GF-D8 (cell line): ENCODE data around the gene RPS2.
A peak's percentile ranks its signal among the peaks of the same experiment; 100 is the strongest.

Experiments
- DNase-seq: peaks from one replicate; lab custom pipeline; 2025; lab: John Stamatoyannopoulos, UW

The RPS2 gene

DNA sequence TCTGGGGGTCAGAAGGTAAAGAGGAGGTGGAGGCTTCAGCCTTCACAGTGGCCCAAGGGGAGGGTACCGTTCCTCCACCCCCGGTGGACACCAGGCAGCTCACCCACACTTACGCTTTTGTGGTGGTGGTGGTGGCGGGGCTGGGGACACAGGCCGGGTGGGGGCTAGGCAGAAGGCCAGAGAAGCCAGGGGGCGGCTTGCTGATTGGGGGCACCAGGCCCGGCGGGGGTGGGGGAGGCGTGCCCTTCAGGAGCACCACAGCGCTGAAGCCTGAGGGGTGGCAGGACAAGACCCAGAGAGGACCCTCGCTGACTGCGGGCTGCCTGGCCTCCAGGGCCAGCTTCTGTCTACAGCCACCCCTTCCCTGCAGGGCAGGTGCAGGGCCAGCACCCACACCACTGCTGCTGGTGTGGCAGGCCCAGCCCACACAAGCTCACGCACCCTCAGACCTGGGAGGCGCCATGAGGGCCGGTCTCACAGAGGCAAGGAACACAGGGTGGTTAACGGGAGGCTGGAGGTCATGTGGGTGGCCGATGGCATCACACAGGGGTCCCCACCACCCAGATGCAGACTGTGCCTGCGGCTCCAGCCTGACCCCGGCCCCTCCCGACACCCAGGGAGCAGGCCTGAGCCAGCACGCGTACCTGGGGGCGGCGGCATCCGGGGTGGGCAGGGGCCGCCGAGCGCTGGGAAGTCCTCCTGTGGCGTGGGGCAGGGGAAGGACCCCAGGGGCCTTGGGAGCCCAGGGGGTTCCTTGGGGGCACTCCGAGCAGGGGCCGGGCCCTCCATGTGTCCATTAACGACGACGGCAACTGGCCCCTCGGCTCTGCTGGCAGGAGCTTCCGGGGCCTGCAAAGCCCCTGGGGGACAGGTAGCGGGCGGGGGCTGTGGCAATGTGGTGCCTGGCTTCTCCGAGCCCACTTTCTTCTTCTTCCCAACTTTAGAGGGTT lies 34.5 kb upstream of the RPS2 start:
- DNase-seq: no peak

DNA sequence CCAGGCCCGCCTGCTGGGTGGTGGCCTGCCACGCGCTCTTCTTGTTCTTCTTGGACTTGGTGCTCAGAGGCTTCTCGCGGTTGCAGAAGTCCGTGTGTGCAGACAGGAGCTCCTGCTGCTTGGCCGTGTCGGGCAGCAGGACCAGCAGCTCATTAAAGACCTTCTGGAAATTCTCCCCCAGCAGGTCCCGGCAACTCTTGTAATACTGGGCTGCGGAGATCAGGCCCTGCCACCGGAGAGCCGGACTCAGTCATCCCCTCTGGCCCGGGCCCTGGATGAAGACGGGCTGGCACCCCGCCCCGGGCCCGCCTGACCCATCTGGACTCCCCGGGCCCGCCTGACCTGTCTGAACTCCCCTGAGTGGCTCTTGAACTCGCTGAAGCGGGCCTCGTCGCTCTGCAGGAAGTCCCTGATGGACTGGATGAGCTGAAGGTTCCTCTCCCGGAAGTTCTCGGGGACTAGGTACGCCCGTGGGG lies 33.8 kb upstream of the RPS2 start:
- DNase-seq: no peak

DNA sequence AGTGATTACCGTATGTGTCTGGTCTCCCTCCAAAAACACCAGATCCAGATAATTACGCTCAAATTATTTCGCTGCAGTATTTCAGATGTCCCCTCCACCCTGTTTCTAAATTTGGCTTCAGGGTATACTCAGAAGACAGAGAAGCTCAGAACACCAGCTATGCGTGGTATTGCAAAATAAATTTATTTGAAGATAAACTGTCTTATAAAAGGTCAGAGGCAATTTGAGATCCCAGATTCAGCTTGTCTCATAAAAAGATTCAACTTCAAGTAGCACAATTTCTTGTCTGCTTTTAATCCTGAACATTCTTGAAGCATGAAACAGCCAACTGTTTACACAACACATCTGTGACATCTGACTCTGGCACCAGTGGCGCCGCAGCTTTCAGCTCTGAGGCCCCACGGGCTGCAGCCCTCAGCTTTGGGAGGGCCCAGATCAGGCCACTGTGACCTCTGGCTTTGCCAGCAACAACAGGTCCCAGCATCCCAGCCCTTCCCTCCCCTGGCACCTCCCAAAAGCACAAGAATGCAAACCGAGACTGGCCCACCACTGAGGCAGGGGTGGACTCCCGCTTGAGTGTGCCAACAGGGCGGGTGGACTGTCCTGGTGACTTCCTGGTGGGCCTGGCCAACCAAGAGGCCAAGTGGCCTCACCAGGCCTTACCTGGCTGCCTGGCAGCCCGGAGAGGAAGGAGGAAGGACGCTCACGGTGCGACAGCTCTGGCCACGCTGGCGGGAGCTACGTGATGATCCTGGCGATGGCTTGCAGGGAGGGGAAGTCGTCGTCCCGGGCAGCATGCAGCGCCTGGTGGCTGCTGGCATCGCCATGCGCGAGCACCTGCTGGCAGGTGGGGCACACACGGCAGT lies 33.1 kb upstream of the RPS2 start:
- no peak for DNase-seq

DNA sequence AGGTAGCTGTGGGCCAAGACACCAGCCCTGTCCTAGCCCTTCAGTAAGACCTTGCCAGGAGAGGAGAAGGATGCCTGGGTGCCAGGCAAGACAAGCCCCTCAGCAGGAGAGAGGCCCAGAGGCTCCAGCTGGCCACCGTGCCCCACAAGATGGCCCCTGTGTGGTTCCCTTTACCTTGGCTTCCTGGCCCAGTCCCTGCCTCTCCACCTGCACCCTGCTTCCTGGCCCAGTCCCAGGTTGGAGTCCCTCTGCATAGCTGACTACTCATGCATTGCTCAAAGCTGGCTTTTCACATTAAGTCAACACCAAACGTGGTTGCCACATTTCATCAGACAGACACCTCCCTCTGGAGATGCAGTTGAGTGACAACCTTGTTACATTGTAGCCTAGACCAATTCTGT lies 29.1 kb upstream of the RPS2 start:
- no peak for DNase-seq

DNA sequence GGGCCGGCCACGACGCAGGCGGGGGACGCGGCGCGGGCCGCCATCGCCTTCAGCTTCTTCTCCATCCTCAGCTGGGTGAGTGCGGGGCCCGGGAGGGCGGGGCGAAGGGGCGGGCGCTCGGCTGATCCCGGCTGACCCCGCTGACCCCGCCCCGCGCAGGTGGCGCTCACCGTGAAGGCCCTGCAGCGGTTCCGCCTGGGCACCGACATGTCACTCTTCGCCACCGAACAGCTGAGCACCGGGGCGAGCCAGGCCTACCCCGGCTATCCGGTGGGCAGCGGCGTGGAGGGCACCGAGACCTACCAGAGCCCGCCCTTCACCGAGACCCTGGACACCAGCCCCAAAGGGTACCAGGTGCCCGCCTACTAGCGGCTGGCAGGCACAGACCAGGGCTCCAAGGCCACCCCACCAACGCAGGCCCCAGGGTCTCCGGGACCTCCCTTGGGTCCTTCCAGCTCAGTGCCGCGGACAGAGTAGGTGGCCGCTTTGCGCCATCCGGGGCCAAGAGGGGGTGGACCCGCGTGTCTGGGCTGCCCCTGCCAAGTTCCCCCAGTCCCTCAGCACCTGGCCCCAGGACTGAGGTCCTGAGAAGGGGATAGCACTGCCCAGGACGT lies 28.2 kb upstream of the RPS2 start:
- no peak for DNase-seq

DNA sequence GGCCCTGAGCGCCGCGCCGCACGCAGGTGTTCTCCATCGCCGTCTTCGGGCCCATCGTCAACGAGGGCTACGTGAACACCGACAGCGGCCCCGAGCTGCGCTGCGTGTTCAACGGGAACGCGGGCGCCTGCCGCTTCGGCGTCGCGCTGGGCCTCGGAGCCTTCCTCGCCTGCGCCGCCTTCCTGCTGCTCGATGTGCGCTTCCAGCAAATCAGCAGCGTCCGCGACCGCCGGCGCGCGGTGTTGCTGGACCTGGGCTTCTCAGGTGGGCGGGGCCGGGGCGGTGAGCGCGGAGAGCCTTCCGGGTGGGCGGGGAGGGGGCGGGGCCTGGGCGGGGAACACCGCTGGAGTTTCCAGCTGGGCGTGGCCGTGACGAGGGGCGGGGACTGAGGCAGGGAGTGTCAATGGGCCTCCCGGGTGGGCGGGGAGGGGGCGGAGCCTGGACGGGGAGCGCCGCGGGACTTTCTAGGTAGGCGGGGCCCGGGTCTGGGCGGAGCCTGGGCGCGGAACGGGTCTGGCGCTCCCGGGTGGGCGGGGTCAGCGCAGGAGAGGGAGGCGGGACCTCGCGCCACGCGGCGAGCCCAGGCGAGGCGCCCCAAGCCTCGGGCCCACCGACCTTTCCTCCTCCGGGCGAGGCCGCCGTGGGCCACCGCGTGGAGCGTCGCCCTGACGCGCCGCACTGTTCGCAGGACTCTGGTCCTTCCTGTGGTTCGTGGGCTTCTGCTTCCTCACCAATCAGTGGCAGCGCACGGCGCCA lies 27.5 kb upstream of the RPS2 start:
- peak; percentile 83 for DNase-seq

DNA sequence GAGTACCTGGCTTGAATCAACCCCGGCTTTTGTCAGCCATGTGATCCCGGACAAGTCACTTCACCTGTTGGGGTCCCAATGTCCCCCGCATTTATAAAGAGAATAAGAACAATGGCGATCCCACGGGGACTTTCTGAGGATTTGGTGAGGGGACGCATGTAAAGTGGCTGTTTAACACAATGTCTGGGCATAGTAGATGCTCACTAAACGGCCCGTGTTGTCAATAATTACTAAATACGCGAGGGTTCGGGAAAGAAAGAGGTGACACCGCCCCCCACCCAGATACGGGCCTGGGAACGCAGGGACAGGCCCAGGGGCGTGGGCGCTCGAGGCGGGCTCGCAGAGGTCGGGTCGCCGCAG lies 26.9 kb upstream of the RPS2 start:
- DNase-seq: no peak

DNA sequence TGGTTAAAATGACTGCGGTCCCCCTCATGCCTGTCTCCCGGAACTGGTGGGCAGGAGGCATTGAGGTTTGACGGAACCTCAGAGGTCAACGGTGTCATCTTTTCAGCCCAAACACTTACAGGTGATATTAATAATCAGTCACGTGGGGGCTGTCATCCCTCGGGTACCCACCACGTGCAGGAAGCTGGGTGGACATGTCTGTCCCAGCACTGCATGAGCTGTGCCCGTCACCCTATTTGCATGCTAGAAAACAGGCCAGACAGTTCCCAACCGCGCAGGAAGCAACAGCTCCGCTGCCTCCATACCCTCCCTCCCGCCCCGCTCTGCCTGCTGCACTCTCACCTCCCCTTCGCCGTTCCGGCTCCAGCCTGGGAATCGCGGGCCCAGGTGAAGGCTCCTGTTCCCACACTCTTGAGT lies 26.5 kb upstream of the RPS2 start:
- peak; percentile 47 for DNase-seq

DNA sequence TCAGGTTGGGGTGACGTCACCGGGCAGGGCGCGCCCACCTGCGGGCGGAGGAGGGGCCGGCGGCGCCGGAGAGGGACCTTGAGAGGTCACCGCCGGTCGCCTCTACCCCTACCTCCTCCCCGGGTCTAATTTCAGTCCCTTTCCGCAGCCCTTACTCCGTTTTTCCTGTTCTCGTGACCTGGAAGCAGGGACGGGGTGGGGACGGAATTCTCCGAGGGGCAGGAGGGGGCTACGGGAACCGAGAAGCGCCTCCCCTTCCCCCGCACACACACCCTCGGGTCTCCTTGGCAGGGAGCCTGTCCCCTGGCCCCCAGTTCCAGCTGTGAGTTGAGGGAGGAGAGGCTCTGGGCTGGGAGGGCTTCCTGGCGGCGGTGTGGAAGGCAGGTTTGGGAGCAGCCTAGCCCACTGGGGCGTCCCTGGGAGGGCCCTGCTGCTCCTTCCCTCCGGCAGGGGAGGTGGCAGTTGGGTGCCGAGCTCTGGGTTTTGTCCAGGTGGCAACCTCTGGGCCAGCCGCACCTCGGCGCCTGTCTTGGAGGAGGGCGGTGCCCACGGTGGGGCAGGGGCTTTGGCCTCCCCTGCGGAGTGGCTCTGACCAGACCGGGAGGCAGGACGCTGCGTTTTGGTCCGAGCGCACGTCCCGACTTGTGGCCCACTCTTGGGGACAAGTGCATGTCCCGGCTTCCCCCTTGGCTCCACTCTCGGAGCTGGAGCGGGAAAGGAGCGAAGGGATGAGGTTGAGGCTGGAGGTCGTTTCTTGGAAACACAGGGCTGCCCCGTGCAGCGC lies 25.9 kb upstream of the RPS2 start:
- no peak for DNase-seq

DNA sequence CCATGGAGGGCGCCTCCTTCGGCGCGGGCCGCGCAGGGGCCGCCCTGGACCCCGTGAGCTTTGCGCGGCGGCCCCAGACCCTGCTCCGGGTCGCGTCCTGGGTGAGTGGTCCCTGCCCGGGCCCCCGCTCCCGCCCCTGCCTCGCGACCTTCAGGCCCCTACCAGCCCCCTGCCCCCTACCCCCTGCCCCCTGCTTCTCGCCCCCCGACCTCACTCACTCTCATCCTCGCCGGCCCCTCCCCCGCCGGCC lies 25.4 kb upstream of the RPS2 start:
- no peak for DNase-seq

DNA sequence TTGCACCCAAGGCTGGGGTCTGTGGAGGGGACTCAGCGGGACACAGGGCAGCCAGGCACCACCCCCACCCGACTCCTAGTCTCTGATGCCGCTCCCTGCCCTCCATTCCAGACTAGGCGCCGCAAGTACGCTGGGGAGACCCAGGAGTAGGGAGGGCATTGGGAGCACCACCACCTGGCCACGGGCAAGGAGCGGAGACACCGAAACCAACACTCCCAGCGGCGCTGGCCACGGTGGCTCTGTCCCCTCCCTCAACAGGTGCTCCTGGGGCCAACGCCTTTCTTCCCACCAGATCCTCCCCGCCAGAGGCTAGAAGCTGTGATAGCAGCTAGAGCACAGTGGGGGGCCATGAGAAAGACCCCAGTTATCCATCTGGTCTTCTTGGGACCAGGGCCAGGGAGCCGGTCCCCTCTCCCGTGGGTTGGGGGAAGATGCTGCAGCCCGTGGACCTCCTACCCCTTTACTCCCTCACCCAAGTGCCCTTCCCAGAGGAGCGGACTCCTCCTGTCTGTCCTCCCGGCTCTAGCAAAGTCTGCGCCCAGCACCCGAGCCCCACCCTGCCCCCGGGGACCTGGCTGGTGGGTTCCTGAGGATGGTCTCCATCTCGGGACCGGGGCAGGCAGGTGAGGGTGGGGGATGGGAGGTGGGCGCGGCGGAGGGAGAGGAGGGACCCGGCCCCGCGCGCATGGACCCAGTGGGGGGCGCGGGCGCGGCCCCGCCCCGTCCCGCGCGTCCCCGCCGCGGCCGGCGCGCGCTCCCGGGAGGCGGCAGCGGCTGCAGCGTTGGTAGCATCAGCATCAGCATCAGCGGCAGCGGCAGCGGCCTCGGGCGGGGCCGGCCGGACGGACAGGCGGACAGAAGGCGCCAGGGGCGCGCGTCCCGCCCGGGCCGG lies 24.8 kb upstream of the RPS2 start, which contains the start of gene SYNGR3:
SYNGR3 (plus strand) TSS at position 762 of the 892 bp plus-strand sequence. CDS start 133 bp downstream, outside the sequence.
- no peak for DNase-seq

DNA sequence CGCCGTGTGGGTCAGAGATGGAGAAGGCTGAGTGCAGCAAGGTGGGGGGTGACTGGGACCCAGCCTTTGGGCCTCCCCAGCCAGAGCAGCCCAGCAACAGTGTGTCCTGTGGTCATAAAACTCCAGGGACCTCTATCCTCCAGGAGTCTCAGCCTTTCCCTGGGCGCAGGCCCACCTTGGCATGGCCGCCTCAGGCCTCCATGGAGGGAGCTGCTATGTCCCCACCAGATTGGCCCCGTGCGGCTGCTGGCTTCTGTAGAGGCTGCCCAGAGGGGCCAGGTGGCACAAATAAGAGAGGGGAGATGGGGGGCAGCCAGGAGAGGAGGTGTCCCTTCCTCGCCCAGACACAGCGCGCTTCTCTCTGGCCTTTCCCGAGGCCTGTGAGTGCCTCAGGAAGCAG lies 22.6 kb upstream of the RPS2 start:
- no peak for DNase-seq

DNA sequence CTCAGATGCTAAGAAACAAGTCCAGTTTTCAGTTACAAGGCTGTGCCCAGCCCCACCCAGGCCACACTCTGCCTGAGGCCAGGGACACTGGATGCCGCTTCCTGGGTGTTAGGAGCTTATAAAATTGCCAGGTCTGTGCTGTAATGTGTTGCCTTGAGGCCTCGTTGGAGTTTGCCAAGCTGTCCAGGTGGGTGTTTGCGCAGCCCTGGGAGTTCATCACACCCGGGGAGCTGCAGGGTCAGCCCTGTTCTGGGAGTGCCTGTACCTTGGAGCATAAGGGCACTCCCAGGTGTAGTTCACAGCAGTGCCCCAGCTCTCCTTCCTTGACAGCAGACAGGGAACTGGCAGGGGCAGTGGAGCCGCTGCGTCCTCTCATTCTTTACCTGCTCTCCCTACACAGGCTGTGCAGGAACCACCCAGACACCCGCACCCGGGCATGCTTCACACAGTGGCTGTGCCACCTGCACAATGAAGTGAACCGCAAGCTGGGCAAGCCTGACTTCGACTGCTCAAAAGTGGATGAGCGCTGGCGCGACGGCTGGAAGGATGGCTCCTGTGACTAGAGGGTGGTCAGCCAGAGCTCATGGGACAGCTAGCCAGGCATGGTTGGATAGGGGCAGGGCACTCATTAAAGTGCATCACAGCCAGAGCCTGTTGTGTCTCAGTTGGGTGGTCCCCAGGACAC lies 21.0 kb upstream of the RPS2 start:
- DNase-seq: no peak

DNA sequence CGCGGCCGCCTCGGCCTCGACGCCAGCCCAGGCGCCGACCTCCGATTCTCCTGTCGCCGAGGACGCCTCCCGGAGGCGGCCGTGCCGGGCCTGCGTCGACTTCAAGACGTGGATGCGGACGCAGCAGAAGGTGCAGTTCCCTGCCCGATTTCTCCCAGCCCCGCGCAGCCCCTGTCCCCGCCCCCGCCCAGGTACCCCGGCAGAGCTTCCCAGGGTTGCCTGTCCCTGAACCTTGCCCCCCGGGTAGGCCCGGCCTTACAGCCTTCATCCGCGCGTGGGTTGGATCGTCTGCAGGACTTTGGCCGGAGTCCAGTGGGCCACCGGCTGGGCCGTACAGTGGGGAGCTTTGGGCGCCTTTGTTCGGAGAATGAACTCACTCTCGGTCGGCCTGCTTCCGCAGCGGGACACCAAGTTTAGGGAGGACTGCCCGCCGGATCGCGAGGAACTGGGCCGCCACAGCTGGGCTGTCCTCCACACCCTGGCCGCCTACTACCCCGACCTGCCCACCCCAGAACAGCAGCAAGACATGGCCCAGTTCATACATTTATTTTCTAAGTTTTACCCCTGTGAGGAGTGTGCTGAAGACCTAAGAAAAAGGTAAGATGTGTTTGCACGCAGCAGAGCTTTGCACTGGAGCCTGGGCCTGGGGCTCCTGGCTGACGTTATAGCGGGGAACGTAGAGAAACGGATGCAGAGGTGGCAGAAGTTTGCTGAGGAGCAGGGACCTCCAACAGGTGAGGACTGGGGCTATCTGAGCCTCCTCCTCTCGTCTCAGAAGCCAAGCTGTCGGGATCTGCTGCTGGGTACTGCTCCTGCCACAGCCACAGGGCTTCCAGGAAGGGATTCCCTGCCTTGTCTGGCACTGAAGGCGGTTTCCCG lies 20.0 kb upstream of the RPS2 start:
- DNase-seq: no peak

DNA sequence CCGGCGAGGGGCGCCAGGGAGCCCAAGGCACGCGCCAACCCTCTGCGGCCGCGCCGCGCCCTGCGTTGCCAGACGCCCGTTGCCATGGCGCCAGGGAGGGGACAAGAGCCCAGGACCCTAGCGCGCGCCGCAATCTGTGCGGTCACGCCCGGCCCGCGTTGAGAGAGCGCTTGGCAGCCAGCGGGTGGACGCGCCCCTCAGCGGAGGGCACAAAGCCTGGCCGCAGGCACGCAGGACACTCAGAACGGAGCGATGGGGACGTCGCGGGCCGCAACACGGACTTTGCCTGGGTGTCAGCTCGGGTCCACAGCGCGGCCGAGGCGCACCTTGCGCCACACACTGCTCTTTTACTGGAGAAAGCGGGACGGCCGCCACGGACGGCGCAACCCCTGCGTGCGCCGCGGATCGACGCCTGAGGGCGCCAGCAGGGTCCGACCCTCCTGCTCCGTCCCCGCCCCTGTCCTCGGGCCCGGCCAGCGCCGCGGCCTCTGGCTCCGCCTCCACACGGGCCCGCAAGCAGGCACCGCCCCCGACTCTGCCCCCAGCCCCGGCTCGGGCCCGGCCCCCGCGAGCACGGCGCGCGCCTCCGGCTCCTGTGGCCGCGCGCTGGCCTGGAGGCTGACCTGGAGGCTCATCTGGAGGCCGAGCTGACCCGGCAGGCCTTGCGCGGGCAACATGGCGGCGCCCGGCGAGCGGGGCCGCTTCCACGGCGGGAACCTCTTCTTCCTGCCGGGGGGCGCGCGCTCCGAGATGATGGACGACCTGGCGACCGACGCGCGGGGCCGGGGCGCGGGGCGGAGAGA lies 19.1 kb upstream of the RPS2 start, which contains the start of gene GFER:
GFER (plus strand) TSS at position 650 of the 803 bp plus-strand sequence; CDS start at position 676, 26 bp downstream.
- DNase-seq: peak; percentile 67

DNA sequence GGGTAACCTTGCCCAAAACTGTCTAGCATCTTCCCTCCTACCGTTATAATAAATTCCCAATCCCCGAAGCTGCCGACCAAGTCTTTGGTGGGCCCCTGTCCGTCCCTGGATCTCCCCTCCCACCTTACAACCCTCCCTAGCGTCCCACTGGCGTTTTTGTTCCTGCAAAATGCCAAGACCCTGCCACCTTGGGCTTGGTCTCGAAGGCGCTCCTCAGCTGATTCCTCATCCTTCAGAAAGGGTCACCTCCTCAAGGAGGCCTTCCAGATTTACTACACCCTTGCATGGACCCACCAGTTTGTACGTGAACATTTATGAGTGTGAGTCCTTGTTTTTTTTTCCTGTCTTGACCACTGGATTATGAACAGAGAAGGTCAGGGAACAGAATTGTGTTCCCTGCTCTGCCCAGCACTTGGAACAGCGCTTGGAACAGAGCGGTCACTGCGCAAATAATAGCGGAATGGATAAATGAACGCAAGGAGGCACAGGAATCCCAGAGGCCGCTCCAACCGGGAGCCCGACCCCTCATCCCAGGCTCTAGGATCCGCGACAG lies 18.4 kb upstream of the RPS2 start:
- DNase-seq: no peak

DNA sequence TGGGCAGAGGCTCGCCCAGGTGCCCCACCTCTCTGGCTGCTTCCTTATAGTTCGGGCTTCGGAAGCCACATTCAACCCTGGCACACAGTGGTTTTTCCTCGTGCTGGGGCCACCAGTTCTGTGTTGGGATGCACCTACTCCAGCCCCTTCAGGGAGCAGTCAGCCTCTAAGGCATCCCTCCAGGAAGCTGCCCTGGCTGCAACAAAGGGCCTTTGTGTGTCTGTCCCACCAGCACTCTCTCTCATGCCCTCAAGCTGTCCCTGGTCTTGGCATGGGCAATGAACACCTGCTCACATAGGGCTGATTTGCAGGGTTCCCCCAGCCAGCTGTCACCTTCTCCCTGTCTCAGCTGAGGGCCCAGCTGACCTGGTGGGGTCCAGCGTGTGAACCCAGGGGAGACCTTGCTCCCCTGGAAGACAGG lies 17.4 kb upstream of the RPS2 start:
- DNase-seq: no peak
